GM18858 (cell line): ENCODE measurements around the gene NIFK.
"Not testable (repeated sequence)": the region's sequence is repeated elsewhere in the genome, so short reads cannot be mapped to it uniquely, and the experiment has no call there.

Experiments
- ATAC-seq: cut with Tn5 transposase; IDR thresholded peaks from one replicate; pipeline ENCODE4 v1.9.1; 2021; ENCODE audit not compliant: unreplicated experiment

The NIFK gene

DNA sequence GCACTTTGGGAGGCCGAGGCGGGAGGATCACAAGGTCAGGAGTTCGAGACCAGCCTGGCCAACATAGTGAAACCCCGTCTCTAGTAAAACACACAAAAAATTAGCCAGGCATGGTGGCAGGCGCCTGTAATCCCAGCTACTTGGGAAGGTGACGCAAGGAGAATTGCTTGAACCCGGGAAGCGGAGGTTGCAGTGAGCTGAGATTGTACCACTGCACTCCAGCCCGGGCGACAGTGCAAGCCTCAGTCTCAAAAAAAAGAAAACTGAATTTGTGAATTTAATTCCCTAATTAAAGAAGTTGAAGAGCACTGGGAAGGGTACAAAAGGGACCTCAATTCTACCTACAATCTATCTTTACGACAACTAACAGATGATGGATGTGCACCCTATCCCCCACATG is 2.1 kb downstream of the NIFK start:
- not testable (repeated sequence) for ATAC-seq

DNA sequence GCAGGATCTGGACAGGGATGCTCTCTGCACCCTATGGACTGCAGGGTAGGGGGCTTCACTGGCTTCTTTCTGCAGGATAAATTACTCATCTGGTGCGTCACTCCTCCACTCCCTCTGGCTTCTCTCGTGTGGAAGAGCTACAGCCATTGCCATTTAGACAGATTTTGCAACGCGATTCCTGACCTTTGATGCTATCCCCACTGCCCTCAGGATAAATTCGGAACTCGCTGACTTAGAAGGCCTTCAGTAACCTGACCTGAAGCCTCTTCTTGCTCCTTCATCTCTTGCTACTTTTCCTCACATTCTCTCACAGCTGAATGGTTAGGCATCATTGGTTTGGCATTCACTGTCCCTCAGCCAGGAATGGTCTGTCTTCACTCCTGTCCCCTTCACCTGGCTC is 5.3 kb downstream of the NIFK start:
- ATAC-seq, result no peak

DNA sequence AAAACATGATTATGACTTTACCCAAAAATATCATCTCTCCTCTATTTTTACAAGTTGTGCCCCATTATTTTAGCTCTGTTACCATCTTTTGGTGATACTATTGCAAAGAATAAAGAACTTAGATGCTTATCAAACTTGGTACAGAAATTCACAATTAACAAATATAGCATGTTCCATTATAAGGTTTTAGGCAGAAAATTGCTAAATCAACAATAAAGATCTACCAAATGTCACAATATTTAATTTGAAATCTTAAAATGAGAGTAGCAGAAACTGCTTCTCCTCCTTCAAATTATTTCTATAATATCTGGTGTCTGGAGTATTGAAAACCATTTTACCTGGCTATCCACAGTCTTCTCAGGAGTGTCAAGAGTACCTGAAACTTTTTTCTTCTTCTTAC is 8.7 kb downstream of the NIFK start:
- ATAC-seq, result no peak

DNA sequence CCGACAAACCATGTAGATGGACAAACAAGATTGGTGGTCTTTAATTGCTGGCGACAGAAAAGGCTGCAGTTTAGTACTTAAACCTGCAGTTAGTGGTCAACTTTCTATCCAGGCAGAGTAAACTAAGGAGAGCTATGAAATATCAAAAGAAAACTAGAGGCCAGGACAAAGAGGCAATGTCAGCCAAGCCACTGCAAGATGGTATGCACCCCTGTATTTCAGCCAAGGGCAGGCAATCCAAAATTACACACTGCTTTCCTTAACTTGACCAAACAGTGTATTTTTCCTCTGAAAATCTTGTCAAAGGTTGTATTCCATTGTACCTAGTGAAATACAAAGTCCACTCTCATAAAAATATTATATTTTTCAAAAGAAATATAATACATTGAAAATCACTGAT is 9.3 kb downstream of the NIFK start:
- ATAC-seq, result no peak

DNA sequence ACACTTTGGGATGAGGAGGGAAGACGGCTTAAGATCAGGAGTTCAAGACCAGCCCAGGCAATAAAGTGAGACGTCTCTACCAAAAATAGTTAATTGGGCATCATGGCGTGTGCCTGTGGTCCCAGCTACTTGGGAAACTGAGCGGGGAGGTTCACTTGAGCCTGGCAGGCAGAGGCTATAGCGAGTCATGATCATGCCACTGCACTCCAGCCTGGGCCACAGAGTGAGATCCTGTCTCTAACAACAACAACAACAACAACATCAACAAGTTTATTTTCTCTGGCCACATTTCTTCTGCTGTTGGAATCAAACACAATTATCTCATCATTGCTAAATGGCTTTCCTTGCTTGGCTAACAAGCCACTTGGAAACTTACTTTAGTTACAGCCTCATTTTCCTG is 13.4 kb downstream of the NIFK start:
- ATAC-seq, result no peak

DNA sequence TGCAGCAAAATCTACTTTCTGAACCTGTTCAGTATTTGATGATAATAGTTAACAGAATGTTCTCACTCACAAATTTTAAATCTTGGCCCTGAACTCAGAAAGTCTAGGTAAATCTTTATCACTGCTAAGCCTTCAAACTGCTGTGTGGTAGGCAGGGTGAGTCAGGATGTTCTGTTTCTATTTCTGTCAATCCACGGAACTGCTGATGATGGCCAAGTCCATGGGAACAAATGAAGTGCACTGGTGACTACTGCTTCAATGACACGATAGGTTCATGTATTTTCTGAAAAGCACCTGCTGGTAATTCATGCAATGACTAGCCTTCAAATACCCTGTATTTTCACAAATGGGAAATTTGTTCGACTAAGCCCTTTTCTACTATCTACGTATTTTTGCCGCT is 14.2 kb downstream of the NIFK start:
- no peak for ATAC-seq

DNA sequence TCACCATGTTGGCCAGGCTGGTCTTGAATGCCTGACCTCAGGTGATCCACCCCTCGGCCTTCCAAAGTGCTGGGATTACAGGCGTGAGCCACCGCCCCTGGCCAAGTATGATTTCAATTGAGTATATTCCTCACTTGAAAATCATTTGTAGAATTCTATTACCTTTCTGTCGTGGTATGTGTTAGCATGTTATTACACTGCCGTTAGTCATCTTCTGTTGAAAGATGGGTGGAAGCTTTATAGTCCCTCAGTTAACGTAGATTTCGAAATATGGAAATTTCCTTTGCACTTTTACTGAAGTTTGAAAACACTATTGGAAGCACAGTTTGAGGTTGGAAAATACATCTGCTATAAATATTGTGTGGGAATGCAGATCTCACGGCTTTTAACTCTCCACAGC is 14.7 kb downstream of the NIFK start:
- no peak for ATAC-seq

DNA sequence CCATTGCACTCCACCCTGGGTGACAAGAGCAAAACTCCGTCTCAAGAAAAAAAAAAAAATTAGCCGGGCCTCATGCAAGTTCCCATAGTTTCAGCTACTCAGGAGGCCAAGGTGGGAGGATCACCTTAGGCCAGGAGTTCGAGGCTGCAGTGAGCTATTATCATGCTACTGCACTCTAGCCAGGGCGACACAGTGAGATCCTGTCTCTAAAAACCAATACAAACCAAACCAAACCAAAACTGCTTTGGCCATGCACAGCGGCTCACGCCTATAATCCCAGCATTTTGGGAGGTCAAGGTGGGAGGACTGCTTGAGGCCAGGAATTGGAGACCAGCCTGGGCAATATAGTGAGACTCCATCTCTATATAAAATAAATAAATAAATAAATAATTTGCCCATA is 19.1 kb downstream of the NIFK start:
- ATAC-seq, result no peak

DNA sequence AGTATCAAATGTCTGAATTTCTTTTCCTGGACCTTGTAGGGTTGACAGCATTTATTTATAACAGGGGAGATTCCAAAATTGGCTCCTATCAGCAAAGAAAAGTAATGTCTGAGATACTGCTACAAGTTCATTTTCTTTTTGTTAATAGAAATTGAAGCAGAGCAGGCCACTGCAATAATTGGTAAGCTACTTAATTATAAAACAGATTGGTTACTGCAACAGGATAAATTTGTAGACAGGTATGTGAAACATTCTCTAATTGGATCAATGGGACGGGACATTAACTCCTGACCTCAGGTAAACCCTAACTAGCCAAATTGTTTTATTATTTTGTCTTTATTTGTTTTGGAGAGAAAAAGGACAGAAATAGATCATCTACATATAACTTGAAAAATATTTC is 20.5 kb downstream of the NIFK start:
- no peak for ATAC-seq

DNA sequence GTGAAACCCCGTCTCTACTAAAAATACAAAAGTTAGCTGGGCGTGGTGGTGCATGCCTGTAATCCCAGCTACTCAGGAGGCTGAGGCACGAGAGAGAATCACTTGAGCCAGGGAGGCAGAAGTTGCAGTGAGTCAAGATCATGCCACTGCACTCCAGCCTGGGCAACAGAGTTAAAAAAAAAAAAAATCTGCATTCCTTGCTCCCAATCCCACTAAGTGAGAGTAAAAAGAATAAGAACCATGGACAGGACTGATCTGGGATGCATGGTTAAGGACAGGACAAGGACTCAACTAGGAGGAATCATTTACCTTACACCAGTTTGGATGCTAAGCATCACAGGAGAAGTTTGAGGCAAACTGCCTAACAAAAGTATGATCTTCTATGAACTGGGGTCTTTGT is 25.2 kb downstream of the NIFK start:
- not testable (repeated sequence) for ATAC-seq

DNA sequence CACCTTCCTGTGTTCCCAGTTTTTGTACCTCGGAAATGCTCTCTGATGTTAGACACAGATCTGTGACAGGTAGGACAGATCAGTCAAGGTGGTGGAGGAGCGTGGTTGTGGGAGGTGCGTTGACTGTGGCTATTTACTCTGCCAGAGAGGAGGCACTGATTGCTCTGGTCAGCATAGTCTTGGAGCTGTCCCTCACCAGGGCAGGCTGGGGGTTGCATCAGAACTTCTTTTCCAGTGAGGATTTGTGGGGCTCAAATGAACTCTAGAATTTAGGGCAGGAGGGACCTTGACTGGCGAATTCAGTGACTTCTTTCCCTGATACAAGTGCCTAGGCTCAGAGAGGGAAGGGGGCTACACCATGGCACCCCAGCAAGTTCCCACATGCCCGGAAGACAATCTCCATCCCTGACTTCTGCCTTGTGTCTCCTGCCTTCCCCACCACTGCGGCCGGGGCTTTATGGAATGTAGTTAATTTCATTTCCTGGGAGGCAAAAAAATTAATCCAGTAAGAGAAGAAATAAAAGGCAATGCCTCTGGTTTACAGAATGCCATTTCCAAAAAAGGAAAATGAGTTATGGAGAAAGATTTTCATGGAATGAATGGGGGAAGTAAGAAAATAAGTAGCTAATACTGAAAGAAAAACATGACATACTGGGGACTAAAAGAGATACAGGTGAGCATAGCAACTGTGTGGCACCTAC is 26.1 kb downstream of the NIFK start:
- ATAC-seq, result no peak

DNA sequence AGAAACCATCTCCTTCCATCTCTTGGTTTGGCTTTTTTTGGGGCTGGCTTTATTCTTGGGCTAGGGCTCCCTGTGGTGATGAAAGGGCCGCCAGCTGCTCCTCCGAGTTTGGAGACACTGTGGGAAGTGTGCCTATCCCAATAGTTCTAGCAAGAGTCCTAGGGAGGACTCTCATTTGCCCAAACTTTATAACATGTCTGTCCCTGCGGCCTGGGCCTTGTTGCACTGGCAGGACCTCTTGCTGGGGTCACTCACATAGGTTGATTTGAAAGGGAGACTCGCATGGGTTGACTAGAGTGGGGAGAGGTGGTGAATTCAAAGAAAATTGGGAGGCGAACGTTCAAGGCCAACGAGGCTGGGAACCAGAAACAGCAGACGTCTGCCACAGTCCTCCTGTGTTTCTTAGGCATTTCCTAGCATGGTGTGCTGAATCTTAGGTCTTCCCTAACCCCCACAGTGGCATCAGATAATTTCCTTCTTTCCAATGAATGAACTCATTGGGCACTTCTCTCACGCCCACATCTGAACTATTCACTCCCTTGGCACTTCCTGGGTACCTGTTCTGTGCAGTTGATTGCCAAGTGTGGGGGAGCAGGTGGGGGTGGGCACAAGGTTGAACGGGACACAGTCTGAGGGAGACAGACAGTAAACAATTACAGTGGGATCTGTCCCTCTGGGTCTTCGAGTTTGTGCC is 26.8 kb downstream of the NIFK start:
- ATAC-seq, result no peak

DNA sequence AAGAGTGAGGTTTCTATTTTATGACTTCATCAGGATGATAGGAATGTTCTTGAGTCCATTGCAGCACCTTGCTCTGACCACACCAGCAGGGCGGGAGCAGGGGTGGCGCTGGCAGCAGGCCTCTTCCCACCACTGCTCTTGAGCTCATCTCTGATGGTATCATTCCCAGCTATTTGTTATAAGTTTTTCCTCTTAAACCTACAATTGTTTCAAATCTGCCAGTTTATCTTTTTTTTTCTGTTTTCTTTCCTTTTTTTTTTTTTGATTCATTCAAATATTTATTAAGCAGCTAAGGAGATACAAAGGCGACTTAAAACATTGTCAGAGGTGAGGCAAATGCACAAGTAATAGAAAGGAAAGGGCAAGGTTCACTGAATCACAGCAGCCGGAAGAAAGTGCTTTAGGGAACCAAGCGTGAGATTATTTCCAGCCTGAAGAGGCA is 28.7 kb downstream of the NIFK start:
- ATAC-seq, result no peak

DNA sequence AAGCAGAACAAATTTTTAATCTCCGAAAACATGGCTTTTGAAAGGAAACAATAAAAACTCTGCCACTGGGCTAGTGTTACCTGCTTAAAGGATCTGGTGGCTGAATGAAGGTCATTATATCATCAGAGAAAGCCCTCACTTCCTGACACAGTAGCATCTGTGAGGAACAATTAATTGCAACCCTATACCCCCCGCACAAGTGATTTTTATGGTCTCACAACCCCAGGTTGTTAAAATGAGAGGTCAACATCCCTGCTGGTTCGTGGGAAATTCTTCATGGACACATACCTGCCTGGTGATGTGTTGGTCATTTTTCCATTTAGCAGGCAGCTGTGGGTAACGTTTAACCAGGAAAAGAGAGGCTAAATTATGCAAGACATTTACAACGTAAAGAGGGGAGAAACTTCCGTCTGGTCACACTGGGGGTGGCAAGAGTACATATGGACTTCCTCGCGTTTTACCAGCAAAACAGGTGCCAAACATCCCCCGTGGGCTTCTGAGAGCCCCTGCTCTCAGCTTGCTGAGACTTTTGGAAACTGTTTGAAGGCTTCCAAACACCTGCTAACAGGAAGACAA is 29.2 kb downstream of the NIFK start:
- ATAC-seq, result no peak

DNA sequence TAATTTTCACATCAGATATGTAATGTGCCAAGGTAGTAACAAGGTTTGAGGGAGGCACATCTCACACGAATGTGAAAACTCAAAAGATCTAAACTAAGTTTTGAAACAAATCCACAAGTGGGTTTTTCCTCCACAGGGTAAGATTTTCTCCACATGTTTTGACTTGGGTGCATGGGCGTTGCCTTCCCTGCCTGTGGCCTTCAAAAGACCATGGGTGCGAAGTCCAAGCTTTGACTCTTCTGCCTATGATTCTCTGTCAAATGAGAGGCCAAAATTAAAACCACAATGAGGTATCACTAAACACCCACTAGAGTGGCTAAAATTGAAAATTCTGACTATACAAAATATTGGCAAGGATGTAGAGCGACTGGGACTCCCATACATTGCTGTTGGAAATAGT is 30.7 kb downstream of the NIFK start:
- no peak for ATAC-seq

DNA sequence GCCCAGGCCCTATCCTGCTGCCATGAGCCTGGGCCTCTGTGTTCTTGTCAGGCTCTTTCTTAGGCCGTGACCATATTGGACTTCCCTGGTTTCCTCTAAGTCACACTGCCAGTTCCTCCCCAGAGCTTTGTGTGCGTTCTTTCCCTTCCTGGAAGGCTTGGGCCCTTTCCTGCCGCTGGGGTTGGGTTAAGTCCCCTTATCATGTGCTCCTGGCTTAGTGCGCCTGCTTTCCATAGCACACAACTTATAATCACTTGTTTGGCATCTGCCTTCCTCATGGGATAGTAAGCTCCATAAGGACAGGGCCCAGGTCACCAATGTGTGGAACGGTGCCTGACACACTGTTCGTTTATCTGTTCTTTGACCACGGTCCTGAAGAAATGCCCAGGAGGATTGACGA is 31.3 kb downstream of the NIFK start:
- no peak for ATAC-seq

DNA sequence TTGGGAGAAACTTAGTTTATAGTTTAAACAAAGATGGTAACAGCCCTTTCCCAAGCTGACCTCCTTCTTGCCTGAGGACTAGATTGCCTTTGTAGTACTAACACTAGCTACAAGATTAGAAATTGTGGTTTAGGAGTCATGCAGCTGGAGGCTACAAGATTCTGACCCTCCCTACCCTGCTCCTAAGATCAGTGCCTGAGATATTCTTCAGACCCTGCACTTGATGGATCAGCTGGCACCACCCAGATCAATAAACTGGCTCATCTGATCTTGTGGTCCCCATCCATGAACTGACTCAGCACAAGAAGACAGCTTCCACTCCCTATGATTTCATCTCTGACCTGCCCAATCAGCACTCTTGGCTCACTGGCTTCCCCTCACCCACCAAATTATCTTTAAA is 34.9 kb downstream of the NIFK start:
- ATAC-seq, result not testable (repeated sequence)

DNA sequence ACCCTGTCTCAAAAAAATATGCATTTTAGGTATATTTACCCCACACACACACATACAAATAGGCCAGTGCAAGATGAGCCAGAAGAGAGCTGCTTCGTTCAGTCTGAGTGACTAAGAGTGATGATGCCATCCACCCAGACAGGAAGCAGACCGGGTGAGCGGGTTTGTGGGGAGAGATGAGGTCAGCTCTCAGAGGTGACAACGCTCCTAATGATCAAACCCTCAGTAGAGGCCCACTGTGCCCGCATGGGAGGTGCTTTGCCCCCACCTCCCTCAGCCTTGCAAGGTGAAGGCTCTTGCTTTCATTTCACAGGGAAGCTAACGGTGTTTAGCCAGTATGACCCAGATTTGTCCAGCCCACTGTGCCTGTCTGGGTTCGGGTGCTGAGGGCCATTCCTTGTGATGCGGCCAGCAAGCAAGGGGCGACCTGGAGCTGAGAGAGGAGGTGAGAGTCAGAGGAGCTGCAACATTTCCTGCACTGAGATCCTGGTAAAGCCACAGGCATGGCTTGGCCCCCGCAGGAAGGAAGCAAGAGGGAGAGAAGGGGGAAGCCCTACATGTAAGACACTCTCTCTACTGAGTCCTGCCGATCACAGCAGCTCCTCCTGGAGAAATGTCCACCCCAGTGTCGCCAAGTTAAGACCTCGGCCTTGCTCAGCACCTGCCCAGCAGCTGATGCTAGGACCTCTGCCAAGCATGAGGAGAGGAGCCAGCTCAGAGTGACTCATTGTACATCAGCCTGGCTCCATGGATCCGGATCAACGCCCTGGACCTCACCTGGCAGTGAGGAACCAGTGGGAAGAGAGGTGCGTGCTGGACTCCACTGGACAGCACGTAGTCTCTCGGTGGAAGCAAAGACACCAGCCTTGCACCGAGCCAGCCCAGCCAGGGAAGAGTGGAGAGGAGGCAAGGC is 37.0 kb downstream of the NIFK start:
- peak; percentile 98 for ATAC-seq

DNA sequence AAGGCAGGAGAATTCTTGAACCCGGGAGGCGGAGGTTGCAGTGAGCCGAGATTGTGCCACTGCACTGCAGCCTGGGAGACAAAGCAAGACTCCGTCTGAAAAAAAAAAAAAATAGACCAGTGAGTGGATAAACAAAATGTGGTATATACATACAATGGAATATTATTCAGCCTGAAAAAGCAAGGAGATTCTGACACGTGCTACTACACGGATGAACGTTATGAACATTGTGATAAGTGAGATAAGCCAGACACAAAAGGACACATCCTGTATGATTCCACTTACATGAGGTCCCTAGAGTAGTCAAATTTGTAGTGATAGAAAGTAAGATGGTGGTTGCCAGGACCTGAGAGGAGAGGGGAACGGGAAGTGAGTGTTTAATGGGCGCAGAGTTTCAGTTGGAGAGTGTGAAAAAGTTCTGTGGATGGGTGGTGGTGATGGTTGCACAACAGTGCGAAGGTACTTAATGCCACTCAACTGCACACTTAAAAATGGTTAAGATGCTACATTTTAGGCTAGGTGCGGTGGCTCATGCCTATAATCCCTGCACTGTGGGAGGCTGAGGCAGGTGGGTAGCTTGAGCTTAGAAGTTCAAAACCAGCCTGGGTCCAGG is 38.3 kb downstream of the NIFK start:
- no peak for ATAC-seq

DNA sequence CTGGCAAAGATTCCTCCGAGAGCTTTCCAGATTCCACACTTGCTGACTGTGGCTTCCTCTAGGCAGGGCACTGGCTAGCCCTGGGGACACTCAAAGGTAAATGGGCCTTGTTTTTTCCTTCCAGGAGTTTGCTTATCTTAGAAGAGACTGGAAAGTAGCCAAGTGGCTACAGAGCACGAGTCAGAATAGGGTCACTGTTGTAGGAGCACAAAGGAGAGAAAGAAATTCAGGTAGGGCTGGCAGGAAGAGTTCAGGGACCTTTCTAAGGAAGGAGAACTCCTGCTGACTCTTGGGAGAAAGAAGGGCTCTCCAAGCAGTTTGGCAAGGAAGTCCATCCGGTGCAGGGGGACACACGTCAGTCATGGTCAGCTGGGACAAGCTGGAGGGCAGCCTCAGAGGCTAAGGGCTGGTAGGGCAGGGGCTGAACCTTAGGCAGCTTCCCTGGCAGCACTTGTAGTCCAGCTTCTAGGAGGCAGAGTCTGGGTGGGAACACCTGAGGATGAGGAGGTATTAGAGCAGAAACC is 39.5 kb downstream of the NIFK start:
- no peak for ATAC-seq

DNA sequence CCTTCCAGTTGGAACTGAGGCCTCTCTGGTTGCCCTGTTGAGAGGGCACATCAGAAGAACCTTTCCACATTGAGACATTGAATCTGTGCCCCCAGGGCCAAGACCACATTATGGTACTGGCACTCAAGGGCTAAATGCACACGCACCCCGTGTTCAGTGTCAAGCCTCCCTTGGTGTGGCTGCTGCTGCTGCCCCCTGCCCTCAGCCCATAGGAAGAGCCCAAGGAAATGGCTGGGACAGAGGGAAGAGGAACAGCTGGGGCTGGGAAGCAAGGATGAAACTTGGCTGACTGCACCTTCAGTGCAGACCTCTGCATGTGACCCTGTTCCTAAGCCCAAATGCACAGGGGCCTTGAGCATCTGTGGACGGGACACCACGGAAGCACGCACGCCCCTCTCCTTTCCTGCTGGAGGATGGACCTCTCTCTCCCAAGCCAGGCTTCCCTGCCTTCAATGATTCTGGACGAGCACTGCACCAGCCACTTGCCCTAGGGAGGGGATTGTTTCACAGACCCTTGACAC is 40.2 kb downstream of the NIFK start:
- ATAC-seq, result no peak
